Measurements from ENCODE around the gene HEATR5A.

The HEATR5A gene

DNA sequence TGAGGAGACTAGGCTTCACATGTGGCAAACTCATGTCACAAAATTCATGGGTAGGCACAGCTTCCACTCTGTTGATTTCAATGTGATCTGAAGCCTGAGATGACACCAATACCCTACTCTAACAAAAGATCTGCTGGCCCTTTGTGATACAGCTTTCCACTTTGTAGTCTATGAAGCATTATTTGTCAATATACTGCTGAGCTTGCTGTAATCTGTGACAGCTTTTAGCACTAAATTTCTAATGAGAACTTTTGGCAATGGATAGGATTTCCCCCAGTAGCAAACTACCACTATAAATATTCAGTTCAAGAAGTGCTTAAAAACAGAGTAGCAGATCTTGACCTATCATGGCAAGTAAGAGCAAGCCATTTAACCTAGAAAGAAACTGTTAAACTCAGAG is 5.6 kb upstream of the HEATR5A start:
- no peak for DNase-seq

- DNase-seq, result no peak
Measured at GRCh38 chr14:31421200-31421599, 850 bp upstream of the HEATR5A start.

DNA sequence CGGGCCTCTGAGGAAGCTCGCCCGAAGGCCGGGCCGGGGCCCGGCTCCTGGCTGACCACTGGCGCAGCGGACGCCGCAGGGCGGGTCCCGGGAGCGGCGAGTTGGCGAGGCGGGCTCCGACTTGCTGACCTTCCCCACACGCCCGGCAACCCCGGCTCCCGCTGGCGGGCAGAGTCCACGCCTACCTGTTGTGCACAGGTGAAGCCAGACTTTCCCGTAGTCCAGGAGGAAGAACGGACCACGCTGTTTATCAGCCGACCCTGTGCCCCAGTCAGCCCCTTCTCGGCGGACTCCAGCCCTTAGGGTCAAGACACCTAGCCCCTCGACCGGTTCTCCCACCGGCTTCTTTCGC is 407 bp downstream of the HEATR5A start:
- peak in 1 of 2 experiments; percentile 33 for DNase-seq

- no peak for DNase-seq
Measured at GRCh38 chr14:31419179-31419966, 977 bp downstream of the HEATR5A start.

GRCh38 chr14:31418440-31418839 is 1.9 kb downstream of the HEATR5A start:
- no peak for DNase-seq

GRCh38 chr14:31414190-31414833 is 6.0 kb downstream of the HEATR5A start:
- no peak for DNase-seq

DNA sequence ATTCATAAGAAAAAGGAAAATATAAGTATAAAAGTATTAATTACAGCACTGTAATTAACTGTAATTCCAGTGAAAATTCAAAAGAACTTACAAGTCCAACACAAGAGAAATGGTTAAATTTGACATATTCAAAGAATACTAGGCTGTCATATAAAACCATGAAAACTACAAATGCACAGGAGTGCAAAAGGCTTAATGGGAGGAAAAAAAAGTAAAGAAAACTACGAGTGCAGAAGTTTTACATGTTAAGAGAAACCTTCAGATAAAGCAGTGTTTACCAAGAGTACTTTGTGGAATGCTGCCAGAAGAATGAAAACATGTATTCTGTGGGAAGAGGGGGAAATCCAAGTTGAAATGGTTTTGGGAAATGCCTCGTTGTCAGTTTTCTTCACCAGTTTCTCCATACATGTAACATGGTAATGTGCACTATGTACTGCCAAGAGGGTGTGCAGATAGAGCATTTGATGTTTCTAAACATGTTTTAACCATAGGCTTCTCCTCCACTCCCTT is 9.1 kb downstream of the HEATR5A start:
- no peak for DNase-seq

DNA sequence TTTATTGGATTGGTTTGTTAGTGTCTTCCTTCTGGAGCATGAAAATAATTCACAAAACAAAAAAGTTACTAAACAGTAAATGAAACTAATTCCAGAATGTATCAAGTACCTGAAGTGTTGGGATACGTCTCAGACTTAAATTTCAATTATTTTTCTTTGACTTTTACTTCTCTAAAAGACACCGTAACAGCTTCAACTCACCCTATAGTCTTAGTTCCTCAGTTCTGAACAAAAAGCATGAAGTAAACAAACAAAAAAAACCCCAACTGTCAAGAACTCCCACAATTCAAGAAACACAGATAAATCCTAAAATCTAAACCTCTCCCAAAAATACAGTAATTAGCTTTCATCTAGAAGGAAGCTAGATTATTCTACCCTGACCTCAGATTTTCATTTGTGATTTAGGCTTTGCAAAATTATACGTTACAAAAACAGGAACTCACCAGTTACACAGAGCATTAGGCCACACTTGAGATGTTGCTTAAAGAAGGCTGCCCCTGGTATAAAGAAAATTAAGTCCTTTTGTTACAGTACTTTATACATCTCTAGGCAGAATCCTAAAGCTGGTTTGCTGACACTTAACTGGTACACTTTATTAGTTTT is 10.2 kb downstream of the HEATR5A start:
- DNase-seq, result no peak

GRCh38 chr14:31408421-31408820 is 11.9 kb downstream of the HEATR5A start:
- no peak for DNase-seq

DNA sequence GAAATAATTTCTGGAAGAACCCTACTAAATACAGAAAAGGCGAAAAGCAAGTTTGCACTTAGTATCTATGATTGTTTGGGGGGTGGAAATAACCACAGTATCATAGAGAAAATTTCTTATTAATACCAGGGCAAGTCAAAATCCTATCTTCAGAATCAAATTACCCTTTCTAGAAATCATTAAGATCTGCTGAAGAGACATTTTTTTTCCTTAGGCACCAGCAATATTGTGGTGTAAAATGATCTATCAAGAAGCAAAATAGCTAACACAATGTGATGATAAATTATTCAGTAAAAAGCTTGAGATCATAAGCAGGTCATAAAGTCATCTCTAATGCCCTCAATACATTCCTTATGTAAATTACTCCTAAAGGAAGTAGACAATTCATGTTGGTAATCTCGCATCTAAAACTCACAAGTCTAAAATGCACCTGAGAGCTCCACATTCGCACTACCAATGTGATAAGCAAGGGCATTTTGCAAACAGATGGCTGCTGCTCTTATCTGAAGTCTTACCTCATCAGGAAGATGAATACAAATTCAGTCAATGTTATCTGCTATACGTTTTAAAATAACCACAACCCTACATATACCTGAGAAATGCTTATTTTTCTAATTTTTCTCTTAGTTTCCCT is 14.6 kb downstream of the HEATR5A start:
- DNase-seq, result no peak

- no peak for DNase-seq
Measured at GRCh38 chr14:31405106-31405505, 15.2 kb downstream of the HEATR5A start.

DNA sequence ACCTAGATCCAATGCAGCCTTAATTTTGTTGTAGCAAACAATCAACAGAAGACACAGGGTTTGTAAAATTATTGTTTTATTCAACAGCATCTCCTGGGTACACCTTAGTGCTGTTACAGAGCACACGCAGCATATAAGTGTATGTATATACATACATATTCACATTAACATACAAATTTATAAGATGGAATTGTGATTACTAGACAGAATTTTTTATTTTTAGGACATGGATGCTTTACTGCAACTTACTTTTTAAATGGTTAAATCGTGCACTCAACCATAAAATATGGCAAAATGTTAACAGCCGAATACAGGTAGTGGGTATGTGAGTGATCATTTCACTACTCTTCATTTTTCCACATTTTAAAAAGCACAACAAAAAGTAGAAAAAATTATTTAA is 16.6 kb downstream of the HEATR5A start:
- DNase-seq, result no peak

- DNase-seq, result no peak
Measured at GRCh38 chr14:31402764-31403439, 17.4 kb downstream of the HEATR5A start.

- DNase-seq, result no peak
Measured at GRCh38 chr14:31401369-31401932, 18.9 kb downstream of the HEATR5A start.

DNA sequence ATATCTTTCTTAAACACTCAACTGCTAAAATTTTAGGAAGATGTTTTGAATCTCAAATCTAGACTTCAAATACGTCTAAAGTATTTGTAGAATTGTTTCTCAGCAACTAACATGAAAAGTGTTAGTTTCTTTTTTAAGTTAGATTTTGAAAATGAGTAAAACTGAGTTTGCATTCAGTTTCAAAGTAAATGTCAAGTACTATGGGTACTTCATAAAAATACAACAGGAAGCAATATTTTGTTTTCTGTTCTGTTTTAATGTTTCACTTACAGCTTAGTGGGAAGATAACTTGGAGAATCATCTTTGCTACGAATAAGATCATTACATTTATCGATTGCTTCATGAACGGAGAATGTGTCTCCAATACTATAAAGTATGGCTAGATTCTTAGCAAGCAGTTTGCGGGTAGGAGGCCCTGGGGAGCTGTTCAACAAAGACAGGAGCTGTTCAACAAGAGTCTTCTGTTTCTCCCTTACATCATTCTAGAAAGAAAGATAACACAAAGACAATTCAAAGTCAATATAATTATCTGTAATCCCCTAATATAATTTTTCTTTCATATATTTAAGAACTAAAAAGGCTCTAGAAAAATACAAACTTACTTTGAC is 20.2 kb downstream of the HEATR5A start:
- DNase-seq, result no peak

- DNase-seq, result no peak
Measured at GRCh38 chr14:31395572-31396205, 24.7 kb downstream of the HEATR5A start.

- DNase-seq, result no peak
Measured at GRCh38 chr14:31395119-31395518, 25.2 kb downstream of the HEATR5A start.

DNA sequence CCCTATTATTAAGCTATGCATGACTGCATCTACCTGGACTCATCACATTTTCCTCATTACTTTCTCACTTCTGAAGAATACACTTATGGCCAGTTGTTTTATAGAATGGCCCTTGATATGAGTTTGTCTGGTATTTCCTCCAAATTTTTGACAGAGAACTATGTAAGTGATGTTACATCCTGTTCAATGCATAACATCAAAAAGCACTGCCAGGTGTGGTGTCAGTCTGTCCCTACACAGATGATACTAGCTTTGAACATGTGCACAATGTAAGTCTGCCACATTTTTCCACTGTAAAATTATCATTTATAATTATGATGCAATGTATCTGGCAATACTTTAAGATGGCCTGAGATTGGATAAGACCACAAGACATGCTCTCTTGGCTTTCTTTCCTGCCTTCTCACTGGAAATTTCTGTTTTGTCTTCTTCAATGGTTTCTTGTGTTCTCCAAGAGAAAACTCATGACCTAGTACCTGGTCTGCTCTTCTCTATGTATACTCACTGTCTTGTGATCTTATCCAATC is 28.3 kb downstream of the HEATR5A start:
- DNase-seq, result no peak

- DNase-seq, result no peak
Measured at GRCh38 chr14:31391473-31391872, 28.9 kb downstream of the HEATR5A start.

DNA sequence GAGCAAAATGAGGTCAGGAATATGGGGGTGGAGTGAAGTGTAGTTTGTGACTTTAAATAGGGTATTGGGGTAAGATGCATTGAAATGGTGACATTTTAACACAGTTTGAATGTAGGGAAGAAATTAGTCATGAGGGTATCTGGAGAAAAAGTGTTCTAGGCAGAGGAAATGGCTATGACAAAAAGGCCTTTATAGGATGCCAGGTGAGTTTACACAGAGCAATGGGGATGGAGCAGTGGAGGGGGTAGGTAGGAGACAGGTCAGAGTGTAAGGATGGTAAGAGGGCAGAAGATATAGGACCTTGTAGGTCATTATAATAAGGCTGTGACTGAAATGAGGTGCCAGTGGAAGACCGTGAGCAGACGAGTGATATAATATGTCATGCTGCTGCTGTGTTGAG is 30.4 kb downstream of the HEATR5A start:
- no peak for DNase-seq

DNA sequence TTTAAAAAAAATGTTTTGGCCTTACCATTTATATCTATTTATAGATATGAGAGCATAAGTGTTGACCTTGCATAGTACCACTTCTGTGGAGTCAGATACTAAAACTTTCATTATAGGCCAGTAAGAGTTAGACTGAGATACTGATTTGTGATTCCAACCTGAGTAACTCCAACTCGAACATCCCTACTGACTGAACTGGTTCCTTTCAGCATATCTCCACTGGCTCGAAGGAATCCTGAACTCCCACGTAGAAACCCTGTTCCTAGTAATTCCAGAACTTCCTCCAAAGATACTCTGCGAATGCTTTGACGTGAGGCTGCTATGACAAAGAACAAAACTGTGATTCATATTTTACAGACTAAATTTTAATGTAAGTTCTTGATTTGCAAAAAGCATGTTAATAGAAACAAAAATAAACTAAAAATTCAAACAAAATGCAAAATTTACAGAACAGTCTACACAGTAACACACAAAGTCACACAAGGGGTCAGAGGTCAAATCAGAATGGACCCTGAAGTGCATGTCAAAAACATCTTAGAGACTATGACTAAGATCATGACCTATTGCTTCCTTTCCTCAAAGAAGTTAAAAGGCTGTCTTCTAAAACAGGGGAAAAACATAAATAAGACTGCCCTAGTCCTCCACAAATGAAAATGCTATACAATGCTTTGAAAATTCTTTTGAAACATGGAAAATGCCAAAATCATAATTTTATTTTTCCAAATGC is 31.5 kb downstream of the HEATR5A start:
- DNase-seq, result no peak

All from SW 1271 (cell line).